Lung (tissue), 12 donors: ENCODE measurements around the gene SMU1. TPM values are rescaled to one million over a fixed set of nuclear protein-coding genes. Genes with fewer than 3 reads are reported as not detected.

ENCODE experiments used
- ATAC-seq: fragments of 200-7000 bp; cut with Tn5 transposase; one replicate; pipeline ENCODE4 v1.9.1; 2020; ENCODE audit warnings: moderate number of reproducible peaks; ENCODE audit not compliant: insufficient read depth, low FRiP score
- DNase-seq, 3 donors: peaks; one replicate each; pipeline ENCODE4 v3.0.0-alpha.2; 2013 to 2017
- H3K27ac ChIP-seq, 2 donors: one replicate each; pipeline ENCODE4 v1.5.1; 2013; ENCODE audit warnings: mild to moderate bottlenecking in 2 of 2, moderate library complexity in 2 of 2, control low read depth in 1 of 2, inconsistent platforms in 1 of 2, low read depth in 1 of 2, low read length in 1 of 2
- H3K27me3 ChIP-seq, 3 donors: one replicate each; pipeline ENCODE4 v1.5.1; 2013; ENCODE audit warnings: low read length in 2 of 3; ENCODE audit not compliant: control insufficient read depth in 3 of 3, insufficient read depth in 3 of 3
- H3K36me3 ChIP-seq, 4 donors: one replicate each; pipeline ENCODE4 v1.5.1; 2013; ENCODE audit warnings: low read length in 4 of 4, mild to moderate bottlenecking in 1 of 4, moderate library complexity in 1 of 4; ENCODE audit not compliant: control insufficient read depth in 4 of 4, insufficient read depth in 4 of 4
- H3K4me1 ChIP-seq, 5 donors: one replicate each; pipeline ENCODE4 v1.5.1; 2013; ENCODE audit warnings: low read length in 5 of 5, mild to moderate bottlenecking in 2 of 5, moderate library complexity in 1 of 5; ENCODE audit not compliant: control insufficient read depth in 5 of 5, insufficient read depth in 5 of 5
- H3K4me3 ChIP-seq: one replicate; pipeline ENCODE4 v1.5.1; 2013; ENCODE audit warnings: mild to moderate bottlenecking, control low read depth, moderate library complexity
- H3K9ac ChIP-seq, 2 donors: one replicate each; pipeline ENCODE4 v1.5.1; 2013; ENCODE audit warnings: low read length in 2 of 2, control low read depth in 1 of 2; ENCODE audit not compliant: insufficient read depth in 1 of 2
- H3K9me3 ChIP-seq, 4 donors: one replicate each; pipeline ENCODE4 v1.5.1; 2013; ENCODE audit warnings: low read length in 3 of 4, mild to moderate bottlenecking in 1 of 4, moderate library complexity in 1 of 4; ENCODE audit not compliant: control insufficient read depth in 4 of 4, insufficient read depth in 3 of 4
- WGBS, 2 donors: extraction: QIAGEN DNeasy Blood & Tissue Kit; methylation state at CpG; one replicate each; pipeline ENCODE4 v1.1.7; 2013; 5-methylcytosine and 5-hydroxymethylcytosine counted together
- polyA plus RNA-seq, 2 donors: library from polyadenylated mRNA; stranded (reverse); fragments of 200-250 nt; gene quantifications; one replicate each; pipeline ENCODE4 v1.2.1, GENCODE V29; 2013
- total RNA-seq, 2 donors: library from RNA; depleted of rRNA in 1 of 2; stranded (reverse); fragments of >200 nt in 1 of 2; gene quantifications; one replicate each; pipeline ENCODE4 v1.2.1, GENCODE V29; 2014 to 2021
- TF ChIP-seq, protein P1 (sequence below): IDR thresholded peaks from 2 replicates; pipeline ENCODE4 v1.5.1; 2012; ENCODE audit warnings: mild to moderate bottlenecking; ENCODE audit errors: control extremely low read depth, extremely low read depth
- donor health status: control.
- donor health status: control.
- donor health status: Bipolar disorder and iron deficiency.
- donor health status: healthy.
- donor health status: DM: yes; HTN: yes; CAD: no.

SMU1 gene
- total and polyA plus RNA-seq, 4 donors = 7.3 to 27.4 (median 14.8) TPM

DNA sequence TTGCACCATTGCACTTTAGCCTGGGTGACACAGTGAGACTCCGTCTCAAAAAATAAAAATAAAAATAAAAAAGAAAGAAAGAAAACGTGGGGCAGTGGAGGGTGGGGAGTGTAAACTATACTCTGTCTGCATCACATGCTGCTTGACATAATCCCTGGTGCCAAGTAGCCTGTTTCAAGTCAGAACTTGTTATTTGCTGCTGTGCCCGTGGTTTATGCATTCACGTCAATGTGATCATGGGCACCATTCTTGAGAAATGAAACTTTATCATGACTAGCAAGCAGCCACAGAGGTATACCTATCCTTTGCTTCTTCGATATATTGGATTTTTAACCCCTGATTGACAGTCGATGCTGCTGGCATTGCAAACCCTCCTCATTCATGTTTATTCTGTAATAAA, 4.1 kb upstream of the SMU1 start:
- no peaks in the 10 kb centered on the region for H3K9me3 ChIP-seq
- no peaks in the 10 kb centered on the region for H3K27me3 ChIP-seq
- WGBS, 2 donors = 61 to 67% methylated on average over 6 of the region's 6 CpGs
- peak overlapping the region in 1 of 2 donors; percentile 67 for H3K9ac ChIP-seq
- peaks cover 0 to 6% (median 2%) of the 10 kb centered on the region in 5 donors for H3K4me1 ChIP-seq
- no peak overlapping the region for H3K4me3 ChIP-seq
- DNase-seq (no peak), ATAC-seq (no peak)
- TF ChIP-seq, protein P1, sequence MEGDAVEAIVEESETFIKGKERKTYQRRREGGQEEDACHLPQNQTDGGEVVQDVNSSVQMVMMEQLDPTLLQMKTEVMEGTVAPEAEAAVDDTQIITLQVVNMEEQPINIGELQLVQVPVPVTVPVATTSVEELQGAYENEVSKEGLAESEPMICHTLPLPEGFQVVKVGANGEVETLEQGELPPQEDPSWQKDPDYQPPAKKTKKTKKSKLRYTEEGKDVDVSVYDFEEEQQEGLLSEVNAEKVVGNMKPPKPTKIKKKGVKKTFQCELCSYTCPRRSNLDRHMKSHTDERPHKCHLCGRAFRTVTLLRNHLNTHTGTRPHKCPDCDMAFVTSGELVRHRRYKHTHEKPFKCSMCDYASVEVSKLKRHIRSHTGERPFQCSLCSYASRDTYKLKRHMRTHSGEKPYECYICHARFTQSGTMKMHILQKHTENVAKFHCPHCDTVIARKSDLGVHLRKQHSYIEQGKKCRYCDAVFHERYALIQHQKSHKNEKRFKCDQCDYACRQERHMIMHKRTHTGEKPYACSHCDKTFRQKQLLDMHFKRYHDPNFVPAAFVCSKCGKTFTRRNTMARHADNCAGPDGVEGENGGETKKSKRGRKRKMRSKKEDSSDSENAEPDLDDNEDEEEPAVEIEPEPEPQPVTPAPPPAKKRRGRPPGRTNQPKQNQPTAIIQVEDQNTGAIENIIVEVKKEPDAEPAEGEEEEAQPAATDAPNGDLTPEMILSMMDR = no peak
- peaks cover 0 to 5% (median 0%) of the 10 kb centered on the region in 4 donors for H3K36me3 ChIP-seq
- H3K27ac ChIP-seq = no peak overlapping the region

DNA sequence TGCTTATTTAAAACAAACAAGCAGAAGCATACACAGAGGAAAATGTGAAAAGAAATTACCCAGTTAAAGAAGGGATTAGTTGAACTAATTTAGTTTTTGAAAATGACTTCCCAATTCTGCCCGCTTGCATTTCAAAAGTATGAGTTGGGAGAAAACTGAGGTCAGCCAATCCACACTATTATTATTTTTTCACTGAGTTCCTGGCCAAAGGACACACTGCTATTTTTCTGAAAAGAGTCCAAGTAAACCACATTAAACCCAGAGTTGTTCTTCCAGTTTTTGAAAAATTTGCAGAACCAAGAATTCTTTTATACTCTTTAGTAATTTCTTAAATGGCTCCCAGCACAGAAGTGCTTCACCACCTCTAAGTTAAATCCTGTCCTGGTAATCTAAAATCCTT, 7.5 kb downstream of the SMU1 start:
- TF ChIP-seq, protein P1 = no peak
- ATAC-seq (no peak), DNase-seq (no peak)
- H3K4me3 ChIP-seq = no peak overlapping the region
- H3K27ac ChIP-seq = no peak overlapping the region
- 85 to 86% methylated on average over 1 of the region's 1 CpG for WGBS, 2 donors
- H3K9ac ChIP-seq = no peak overlapping the region
- H3K27me3 ChIP-seq = no peaks in the 10 kb centered on the region
- H3K36me3 ChIP-seq = peaks cover 24 to 50% (median 30%) of the 10 kb centered on the region in 4 donors
- H3K4me1 ChIP-seq = no peaks in the 10 kb centered on the region
- H3K9me3 ChIP-seq = no peaks in the 10 kb centered on the region

DNA sequence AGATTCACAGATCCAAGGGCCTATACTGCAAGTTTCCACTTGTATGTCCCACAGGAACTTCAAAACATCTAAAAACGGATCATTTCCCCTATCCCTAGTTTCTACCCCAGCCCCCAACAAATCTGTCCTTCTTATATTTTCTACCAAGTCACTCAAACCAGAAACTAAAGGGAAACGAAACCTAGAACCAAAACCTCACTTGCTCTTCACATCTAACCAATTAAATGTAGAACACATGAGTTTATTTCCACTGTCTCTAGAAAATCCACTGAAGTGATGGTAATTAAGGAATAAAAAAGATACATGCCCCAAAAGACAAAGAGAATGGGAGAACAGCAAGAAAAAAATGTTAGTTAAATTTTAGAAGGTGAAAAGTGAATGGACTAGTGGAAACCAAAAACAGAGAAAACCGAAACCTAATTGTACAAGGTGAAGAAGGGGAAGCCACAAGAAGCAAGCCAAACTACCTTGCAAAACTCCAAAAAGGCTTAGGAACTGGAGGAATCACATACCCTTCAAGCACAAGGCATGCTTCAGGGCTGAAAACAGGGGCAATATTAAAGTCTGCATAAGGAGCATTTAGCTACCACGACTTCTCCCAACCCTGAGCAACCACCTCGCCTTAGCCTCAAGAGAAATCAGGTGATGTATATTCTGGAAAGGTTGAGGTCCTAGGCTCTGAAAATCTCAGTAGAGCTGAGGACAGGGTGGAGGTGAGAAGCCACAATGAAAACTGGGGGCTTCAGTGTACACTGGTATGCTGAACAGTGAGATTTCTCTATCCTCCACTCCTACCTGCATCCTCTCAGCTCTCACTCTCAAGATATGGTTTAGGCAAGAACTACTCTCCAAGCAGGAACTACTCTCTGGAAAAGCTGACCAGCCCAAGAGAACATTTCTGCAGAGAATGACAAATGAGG, 11.1 kb downstream of the SMU1 start:
- WGBS, 2 donors = 86% methylated on average over 5 of the region's 5 CpGs
- Histone ChIP-seq H3K4me1 (no peaks in the 10 kb centered on the region), H3K9ac (no peak overlapping the region), H3K27ac (peak overlapping the region in 1 of 2 donors; percentile 14), H3K36me3 (peaks cover 22 to 52% (median 41%) of the 10 kb centered on the region in 4 donors), H3K27me3 (no peaks in the 10 kb centered on the region), H3K4me3 (no peak overlapping the region), H3K9me3 (no peaks in the 10 kb centered on the region)
- TF ChIP-seq, protein P1 = no peak
- ATAC-seq = no peak
- no peak for DNase-seq
